Measurements from ENCODE around the gene CD99. TPM values are rescaled to one million over a fixed set of nuclear protein-coding genes. Genes with fewer than 3 reads are reported as not detected.
A peak's percentile ranks its signal among the peaks of the same experiment; 100 is the strongest.

CD99 gene
- total RNA-seq, 6 experiments from 2014 or later = 526 to 610 (median 584) TPM

DNA sequence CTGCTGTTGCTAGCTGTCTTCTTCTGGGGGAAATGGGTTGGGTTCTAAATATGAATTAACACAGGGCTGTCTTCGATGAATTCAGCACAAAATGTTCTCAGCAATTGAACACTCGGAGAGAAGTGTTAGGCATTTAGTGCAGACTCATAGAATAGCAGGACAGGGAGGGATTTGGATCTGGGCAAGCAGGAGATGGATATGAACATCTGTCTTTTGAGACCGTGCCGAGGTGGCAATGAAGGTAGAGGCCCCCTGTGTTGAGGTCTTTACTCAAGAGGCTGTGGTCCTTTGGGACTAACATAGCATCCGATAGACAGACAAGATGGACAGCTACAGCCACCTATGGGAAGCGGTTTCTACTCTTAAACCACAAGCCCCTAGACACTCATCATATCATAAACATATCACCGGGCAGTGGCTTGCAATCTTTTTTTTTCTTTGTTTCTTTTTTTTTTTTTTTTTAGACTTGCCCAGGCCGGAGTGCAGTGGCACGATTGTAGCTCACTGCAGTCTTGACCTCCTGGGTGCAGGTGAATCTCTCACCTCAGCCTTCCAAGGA is 6.7 kb downstream of the CD99 start:
- no peak for DNase-seq
- peaks cover 6% of the 10 kb centered on the region for H3K27me3 Mint-ChIP-seq (ENCODE audit: insufficient read depth)
- peak overlapping the region; percentile 97 for H3K27ac Mint-ChIP-seq
- H3K4me1 Mint-ChIP-seq (ENCODE audit: low read depth) = peaks cover 94% of the 10 kb centered on the region
- peaks cover 83% of the 10 kb centered on the region for H3K36me3 Mint-ChIP-seq (ENCODE audit: low read depth)
- H3K9me3 Mint-ChIP-seq = no peaks in the 10 kb centered on the region
- TF ChIP-seq, protein P1, sequence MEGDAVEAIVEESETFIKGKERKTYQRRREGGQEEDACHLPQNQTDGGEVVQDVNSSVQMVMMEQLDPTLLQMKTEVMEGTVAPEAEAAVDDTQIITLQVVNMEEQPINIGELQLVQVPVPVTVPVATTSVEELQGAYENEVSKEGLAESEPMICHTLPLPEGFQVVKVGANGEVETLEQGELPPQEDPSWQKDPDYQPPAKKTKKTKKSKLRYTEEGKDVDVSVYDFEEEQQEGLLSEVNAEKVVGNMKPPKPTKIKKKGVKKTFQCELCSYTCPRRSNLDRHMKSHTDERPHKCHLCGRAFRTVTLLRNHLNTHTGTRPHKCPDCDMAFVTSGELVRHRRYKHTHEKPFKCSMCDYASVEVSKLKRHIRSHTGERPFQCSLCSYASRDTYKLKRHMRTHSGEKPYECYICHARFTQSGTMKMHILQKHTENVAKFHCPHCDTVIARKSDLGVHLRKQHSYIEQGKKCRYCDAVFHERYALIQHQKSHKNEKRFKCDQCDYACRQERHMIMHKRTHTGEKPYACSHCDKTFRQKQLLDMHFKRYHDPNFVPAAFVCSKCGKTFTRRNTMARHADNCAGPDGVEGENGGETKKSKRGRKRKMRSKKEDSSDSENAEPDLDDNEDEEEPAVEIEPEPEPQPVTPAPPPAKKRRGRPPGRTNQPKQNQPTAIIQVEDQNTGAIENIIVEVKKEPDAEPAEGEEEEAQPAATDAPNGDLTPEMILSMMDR (IDR thresholded peaks at IDR 0.05) = no peak
- H3K4me3 Mint-ChIP-seq = peak overlapping the region; percentile 77

DNA sequence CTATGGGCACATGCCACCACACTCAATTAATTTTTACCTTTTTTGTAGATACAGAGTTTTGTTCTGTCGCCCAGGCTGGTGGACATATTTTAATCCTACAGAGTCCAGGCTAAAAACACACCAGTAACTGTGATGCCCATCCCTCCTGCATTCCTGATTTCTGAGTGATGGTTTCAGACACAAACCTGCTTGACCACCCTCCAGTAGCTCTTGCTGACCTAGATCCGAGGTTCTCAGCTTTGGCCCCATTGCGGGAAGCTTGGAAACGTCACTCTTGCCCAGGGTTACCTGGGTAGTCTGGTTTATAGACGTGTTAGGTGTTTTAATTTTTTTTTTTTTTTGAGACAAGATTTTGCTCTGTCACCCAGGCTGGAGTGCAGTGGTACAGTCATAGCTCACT is 7.5 kb downstream of the CD99 start:
- TF ChIP-seq, protein P1 (IDR thresholded peaks at IDR 0.05) = no peak
- Mint-ChIP-seq H3K9me3 (no peaks in the 10 kb centered on the region), H3K27ac (peak overlapping the region; percentile 97), H3K27me3 (ENCODE audit: insufficient read depth) (peaks cover 6% of the 10 kb centered on the region), H3K4me1 (ENCODE audit: low read depth) (peaks cover 94% of the 10 kb centered on the region), H3K36me3 (ENCODE audit: low read depth) (peaks cover 76% of the 10 kb centered on the region), H3K4me3 (no peak overlapping the region)
- DNase-seq = no peak

DNA sequence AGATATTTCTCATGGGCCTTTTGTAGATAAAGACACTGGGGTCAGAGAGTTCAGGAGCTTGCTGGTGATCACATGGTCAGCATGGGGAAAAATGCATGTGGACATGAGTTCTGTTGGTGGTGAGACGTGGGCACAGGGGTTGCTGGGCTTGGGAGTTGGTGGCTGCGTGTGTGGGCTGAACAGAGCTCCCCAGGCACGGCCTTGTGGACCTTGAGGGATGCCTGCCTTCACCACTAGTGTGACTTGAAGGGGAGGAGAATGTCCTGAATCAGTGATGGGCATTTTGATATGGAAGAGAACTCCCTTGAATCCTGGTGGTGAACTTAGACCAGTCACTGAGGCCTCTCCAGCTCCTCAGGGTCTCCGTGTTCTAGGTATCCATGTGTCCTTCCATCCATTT is 8.9 kb downstream of the CD99 start:
- H3K27ac Mint-ChIP-seq = no peak overlapping the region
- TF ChIP-seq, protein P1 (IDR thresholded peaks at IDR 0.05) = no peak
- peaks cover 94% of the 10 kb centered on the region for H3K4me1 Mint-ChIP-seq (ENCODE audit: low read depth)
- no peaks in the 10 kb centered on the region for H3K9me3 Mint-ChIP-seq
- peaks cover 4% of the 10 kb centered on the region; the same call in 1 of the 2 replicates for H3K27me3 Mint-ChIP-seq (ENCODE audit: insufficient read depth)
- H3K36me3 Mint-ChIP-seq (ENCODE audit: low read depth) = peaks cover 76% of the 10 kb centered on the region
- no peak for DNase-seq
- no peak overlapping the region for H3K4me3 Mint-ChIP-seq

DNA sequence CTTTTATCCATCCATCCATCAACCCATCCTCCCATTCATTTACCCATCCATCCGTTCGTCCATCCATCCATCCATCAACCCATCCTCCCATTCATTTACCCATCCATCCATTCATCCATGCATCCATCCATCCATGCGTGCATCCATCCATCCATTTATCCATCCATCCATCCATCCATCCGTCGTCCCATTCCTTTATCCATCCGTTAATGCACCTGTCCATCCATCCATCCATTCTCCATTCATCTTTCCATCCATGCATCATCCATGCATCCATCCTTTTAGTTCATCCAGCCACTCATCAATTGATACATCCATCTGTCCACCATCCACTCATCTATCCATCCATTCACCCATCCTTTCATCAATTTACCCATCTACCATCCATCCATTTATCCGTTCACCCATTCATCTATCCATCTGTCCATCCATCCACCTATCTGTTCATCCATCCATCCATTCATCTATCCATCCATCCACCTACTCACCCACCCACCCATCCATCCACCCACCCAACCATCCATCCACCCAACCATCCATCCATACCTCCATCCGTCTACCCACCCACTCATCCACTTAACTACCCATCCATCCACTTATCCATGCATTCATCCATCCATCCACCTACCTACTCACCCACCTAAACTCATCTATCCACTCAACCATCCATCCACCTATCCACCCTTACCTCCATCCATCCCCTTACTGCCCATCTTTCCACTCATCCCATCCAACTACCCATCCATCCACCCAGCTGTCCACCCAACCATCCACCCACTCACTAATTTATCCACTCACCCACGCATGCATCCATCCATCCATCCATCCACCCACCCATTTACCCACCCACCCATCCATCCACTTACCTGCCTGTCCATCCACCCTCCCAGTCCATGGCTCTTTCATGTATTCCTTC is 9.6 kb downstream of the CD99 start:
- H3K4me3 Mint-ChIP-seq = no peak overlapping the region
- H3K36me3 Mint-ChIP-seq (ENCODE audit: low read depth) = peaks cover 79% of the 10 kb centered on the region
- H3K27me3 Mint-ChIP-seq (ENCODE audit: insufficient read depth) = peaks cover 4% of the 10 kb centered on the region; the same call in 1 of the 2 replicates
- H3K27ac Mint-ChIP-seq = peak overlapping the region; percentile 32
- H3K4me1 Mint-ChIP-seq (ENCODE audit: low read depth) = peaks cover 94% of the 10 kb centered on the region
- TF ChIP-seq, protein P1 (IDR thresholded peaks at IDR 0.05) = no peak
- no peaks in the 10 kb centered on the region for H3K9me3 Mint-ChIP-seq
- DNase-seq = no peak

DNA sequence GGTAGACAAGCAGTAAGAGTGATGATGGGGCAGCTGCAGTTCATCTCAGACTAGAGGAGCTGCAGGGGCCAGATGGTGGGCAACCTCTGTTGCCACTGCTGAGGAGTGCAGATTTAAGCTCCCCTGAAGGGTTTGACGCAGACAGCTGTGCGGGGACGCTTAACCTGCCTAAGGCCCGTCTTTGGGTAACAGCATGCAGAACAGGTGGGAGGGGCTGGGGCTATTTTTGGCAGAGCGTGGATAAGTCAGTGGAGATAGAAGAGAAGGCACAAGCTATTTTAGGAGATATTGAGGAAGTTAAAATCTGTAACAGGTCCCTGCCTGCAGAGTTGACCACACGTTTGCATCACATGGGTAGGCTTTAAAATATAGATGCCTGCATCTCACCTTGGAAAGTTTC is 10.5 kb downstream of the CD99 start:
- Mint-ChIP-seq H3K27ac (peak overlapping the region; percentile 1; the same call in 1 of the 2 replicates), H3K27me3 (ENCODE audit: insufficient read depth) (0 out of 2 replicates have a peak, but pooled peaks cover under 1% of the 10 kb centered on the region)

More for the DNA sequence above, 10.5 kb downstream of the CD99 start:
- TF ChIP-seq, protein P1 (IDR thresholded peaks at IDR 0.05) = no peak
- peaks cover 69% of the 10 kb centered on the region for H3K36me3 Mint-ChIP-seq (ENCODE audit: low read depth)
- DNase-seq = no peak
- no peak overlapping the region for H3K4me3 Mint-ChIP-seq
- H3K9me3 Mint-ChIP-seq = no peaks in the 10 kb centered on the region
- peaks cover 92% of the 10 kb centered on the region for H3K4me1 Mint-ChIP-seq (ENCODE audit: low read depth)

Data from HFFc6 (cell line).